HPDE6-E6E7 (cell line): ENCODE measurements around the gene SIN3A.

Source experiments
- DNase-seq: peaks from one replicate; pipeline ENCODE4 v3.0.0; 2011; ENCODE audit warnings: missing footprints; ENCODE audit errors: extremely low spot score

The SIN3A gene

DNA sequence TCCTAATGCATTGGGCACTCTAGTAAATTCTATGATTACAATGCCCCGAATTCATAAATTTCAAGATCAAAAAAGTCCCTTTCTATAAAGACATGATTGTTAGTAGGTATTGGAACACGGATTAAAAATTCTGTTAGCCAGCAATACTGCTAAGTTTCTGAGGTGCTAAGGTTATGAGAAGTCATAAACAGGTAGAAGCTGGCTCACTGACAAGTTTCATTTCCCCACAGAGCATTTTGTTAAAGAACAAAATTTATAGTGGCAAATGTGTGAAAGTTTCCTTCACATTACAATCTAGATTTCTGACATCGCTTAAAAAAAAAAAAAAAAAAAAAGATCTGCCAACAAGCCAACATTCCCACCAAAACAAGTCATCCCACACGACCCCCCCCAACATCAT, 70.7 kb downstream of the SIN3A start:
- no peak for DNase-seq

GRCh38 chr15:75371901-75372688, 79.4 kb downstream of the SIN3A start:
- DNase-seq = no peak

- no peak for DNase-seq
These were observed 80.0 kb downstream of the SIN3A start for GRCh38 chr15:75371486-75371885.

DNA sequence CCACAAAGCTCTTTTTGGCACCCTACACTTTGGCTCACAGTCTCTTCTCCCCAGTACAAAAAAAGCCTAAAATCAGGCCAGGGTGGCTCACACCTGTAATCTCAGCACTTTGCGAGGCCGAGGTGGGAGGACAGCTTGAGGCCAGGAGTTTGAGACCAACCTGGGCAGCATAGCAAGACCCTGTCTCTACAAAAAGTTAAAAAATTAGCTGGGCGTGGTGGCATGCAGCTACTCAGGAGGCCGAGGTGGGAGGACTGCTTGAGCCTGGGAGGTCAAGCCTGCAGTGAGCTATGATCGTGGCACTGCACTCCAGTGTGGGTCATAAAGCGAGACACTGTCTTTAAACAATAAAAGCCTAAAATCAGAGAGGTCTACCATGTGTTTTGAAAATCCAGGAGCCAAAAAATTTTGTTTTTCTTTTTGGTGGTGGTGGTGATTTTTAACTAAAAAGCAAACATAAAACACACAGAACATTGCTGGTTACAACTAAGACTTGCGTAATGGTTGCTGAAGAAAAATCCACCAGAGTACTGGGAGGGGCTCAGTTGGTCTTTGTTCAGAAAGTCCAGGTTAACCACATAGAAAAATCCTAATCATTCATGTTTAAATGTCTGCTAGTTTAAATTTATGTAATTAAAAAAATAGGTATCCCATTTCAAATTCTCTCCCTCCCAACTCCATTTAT, 81.5 kb downstream of the SIN3A start:
- no peak for DNase-seq

DNA sequence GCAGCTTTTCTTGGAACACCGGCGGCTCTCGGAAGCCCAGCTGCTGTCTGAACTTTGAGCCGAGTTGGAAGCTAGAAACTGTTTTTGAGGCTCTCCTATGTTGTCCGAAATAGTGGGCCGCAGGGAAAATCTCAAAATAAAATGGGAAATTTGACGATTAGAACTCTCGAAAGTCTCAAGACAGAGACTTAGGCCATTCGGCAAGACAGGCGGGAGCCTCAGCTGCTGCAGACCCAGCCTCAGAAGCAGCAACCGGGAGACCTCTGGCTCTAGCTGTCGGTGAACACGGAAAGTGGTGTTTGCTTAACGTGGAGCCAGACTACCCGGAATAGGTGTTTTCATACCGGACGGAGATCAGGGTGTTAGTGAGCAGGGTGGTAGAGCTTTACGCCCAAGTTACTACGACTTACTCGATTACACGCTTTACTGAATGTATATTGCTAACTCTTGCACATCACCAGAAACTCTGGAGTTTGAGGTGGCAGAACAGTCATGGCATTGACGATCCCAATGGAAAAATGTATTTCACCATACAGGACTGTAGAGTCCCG, 82.7 kb downstream of the SIN3A start:
- DNase-seq = no peak

GRCh38 chr15:75367913-75368688, 83.4 kb downstream of the SIN3A start, which contains the start of gene MAN2C1:
MAN2C1 (minus strand) TSS chr15:75368607; CDS start chr15:75368583, 24 bp downstream.
- DNase-seq = peak; percentile 97

- no peak for DNase-seq
These were observed 84.0 kb downstream of the SIN3A start for GRCh38 chr15:75367406-75367912.

DNA sequence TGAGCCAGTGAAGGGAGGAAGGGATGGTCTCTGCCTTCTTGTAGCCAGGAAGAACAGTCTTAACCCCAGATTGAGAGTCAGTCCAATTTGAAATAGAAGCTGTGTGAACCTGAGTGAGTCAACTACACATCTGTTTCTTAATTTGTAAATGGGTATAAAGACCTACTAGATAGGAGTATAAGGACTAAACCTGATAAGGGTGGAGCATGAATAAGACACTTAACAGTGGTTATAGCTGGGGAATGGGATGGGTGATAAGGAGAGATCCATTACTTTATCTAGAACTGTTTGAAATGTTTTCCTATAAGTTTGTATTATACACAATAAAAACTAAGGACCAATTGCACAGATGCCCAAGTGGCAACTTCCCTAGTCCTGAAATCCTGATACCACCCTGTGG, 84.5 kb downstream of the SIN3A start:
- no peak for DNase-seq

DNA sequence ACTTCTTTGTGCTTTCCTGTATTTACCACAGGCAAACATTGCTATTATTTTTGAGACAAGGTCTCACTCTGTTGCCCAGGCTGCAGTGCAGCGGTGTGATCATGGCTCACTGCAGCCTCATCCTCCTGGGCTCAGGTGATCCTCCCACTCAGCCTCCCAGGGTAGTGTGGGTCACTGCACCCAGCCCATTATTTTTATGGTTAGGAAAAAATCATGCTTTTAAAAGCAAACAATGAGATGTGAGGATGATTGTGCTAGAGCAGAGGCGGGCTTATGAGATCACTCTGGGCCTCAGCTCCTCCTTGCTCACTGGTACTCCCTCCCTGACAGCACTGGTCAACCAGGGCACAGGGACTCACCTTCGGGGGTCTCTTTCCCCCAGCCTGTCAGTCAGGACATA, 85.3 kb downstream of the SIN3A start:
- no peak for DNase-seq

DNA sequence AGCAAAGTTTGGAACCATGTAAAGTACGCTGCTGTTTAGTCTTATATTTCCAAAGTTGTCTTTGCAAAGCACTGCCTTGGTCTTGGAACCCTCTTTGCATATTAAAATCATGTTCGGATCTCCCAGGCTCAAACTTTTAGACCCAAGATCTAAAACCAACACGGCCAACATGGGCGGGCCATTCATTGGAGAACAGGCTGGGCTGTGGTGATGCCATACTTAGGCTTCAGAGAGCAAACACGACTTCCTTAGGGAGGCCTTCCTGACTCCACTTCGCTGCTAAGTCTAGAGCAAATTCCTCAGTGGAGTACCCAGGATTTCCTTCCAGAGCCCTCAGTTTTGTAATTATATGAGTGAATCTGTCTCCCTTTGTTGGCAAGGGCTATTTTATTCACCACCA, 86.6 kb downstream of the SIN3A start:
- DNase-seq = no peak

DNA sequence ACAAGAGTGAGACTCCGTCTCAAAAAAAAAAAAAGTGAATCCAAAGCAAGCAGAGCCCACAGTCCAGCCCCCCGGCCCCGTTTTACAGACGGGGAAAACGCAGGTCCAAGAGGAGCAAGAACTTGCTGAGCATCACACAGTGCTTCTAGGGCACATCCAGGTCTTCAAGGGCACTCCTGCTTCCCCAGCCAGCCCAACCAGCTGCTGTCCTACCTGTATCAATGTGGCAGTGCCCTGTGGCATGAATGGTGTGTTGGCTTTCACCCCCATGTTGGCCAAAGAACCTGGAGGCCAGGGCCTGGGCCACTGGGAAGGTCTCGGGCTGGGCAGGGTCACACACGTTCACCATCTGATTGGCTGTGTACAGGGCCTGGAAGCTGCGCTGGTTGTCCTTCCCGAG, 87.7 kb downstream of the SIN3A start:
- no peak for DNase-seq

DNA sequence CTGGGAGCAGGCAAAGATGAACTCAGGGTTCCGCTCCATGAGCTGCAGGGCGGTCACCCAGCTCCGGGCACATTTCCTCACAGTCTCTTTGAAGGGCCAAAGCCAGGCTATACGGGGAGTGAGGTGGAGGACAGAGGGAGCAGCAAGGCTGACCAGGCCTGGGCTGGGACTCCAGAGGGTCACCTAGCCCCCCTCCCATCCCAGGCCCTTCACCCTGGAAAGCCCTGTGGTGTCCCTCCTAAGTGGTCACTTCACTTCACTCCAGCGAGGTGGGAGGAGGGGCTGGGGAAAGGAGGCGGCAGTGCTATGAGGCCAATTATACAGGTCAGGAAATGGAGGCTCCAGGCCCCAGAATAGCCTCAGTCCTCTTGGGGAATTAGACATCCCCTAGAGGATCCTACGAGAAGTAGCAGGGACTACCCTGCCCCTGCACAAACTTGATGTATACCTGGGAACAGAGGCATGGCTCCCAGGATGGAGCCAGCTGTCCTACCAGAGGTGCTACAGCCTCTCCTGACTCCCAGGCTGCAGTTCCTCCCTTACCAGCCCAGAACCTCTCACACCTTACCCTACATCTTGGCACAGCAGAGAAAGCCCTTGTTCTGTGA, 88.7 kb downstream of the SIN3A start:
- DNase-seq = no peak

GRCh38 chr15:75361989-75362641, 89.4 kb downstream of the SIN3A start:
- no peak for DNase-seq

- DNase-seq = no peak
These were observed 90.0 kb downstream of the SIN3A start for GRCh38 chr15:75361361-75361988.

DNA sequence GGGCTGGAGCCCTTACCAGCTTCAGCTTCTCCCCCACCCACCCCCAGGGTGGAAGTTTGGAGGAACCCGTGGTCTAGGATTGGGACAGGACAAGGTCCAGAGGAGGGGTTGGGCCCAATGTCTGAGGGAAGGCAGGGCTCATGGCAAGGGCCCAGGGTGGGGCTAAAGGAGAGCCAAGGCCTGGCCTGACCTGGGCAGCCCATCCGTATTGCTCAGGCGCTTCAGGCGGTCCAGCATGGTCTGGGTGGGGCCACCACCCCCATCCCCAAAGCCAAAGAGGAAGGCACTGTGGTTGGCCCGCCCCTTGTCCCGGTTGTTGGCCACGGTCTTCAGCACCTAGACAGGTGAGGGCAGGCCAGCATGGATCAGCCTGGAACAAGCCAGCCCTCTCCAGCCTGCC, 90.6 kb downstream of the SIN3A start:
- DNase-seq = no peak

DNA sequence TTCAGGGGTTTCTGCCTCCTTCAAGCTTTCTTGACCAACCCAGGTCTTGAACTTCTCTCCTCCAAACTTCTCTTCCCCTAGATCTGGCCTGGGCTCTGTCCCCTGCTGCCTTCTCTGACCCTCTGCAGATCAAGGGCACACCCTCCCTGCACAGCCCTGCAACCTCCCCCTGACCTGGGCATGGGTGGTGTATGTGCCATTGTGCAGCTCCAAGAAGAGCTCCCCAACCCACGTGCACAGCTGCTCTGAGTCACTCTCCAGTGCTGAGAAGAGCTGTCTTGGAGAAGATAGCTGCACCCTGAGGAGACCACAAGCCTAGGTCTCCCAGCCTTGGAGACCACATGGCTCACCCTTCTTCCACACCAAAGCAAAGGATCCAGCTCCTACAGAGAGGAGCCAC, 91.1 kb downstream of the SIN3A start:
- DNase-seq = no peak

- no peak for DNase-seq
These were observed 91.8 kb downstream of the SIN3A start for GRCh38 chr15:75359537-75360250.

DNA sequence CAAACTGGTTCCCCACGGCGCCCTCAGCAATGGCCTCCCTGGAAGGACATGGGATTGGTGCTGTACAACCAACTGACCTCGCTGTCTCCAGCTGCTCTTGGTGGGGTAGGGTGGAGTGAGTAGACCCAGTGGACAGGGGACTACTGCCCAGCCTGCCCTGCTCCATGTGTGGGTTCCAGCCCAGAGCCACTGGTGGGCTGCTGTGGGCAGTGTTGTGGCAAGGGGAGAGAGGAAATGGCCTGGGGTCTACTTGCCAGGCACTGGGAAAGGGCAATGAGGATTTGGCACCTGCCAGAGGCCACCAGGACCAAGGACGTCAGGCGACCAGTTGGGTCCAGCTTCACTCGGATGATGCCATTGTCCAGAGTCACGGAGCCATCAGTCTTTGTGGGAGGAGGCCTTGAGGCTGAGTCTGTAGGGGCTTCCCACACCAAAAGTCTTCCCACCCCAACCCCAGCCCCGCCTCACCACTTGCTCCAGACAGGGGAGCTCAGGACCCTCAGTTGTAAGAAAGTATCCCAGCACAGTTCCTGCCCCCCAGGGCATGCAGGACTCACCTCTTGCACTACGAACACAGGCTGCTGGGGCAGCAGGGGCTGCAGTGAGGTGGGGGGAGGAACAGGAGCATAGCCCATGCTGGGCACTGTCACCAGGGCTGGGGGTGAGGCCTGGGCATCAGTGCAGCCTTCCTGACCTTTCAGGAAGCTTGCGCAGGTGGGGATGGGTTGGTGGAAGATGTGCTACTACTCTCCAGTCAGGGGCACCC, 92.5 kb downstream of the SIN3A start:
- DNase-seq = no peak
